ENCODE data around the gene CLHC1.

GRCh38 chr2:55277310-55277709 is 45.2 kb upstream of the CLHC1 start:
- TF ChIP-seq, protein P1, sequence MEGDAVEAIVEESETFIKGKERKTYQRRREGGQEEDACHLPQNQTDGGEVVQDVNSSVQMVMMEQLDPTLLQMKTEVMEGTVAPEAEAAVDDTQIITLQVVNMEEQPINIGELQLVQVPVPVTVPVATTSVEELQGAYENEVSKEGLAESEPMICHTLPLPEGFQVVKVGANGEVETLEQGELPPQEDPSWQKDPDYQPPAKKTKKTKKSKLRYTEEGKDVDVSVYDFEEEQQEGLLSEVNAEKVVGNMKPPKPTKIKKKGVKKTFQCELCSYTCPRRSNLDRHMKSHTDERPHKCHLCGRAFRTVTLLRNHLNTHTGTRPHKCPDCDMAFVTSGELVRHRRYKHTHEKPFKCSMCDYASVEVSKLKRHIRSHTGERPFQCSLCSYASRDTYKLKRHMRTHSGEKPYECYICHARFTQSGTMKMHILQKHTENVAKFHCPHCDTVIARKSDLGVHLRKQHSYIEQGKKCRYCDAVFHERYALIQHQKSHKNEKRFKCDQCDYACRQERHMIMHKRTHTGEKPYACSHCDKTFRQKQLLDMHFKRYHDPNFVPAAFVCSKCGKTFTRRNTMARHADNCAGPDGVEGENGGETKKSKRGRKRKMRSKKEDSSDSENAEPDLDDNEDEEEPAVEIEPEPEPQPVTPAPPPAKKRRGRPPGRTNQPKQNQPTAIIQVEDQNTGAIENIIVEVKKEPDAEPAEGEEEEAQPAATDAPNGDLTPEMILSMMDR (conservative IDR thresholded peaks at IDR 0.05; ENCODE audit: low read length): no peak
- no peak for TF ChIP-seq EZH2phosphoT487 (IDR thresholded peaks at IDR 0.05; ENCODE audit: borderline replicate concordance, low read depth, low read length)

Data from OCI-LY7 (cell line).